ENCODE measurements around the gene SAMSN1. TPM values are rescaled to one million over a fixed set of nuclear protein-coding genes. Genes with fewer than 3 reads are reported as not detected.

SAMSN1 gene
- total RNA-seq, 1 experiment from 2014 or later = 0.44 TPM

- Histone ChIP-seq H3K4me3 (ENCODE audit: low read depth in 2 of 2, low read length in 2 of 2) (no peak overlapping the region), H3K27me3 (ENCODE audit: control insufficient read depth, insufficient read depth, low read length) (no peaks in the 10 kb centered on the region), H3K9me3 (ENCODE audit: control insufficient read depth, insufficient read depth, low read depth, low read length) (no peaks in the 10 kb centered on the region), H3K36me3 (ENCODE audit: control insufficient read depth, insufficient read depth, low read length) (no peaks in the 10 kb centered on the region), H3K4me1 (ENCODE audit: control insufficient read depth, insufficient read depth, low read length) (no peaks in the 10 kb centered on the region), H3K27ac (ENCODE audit: low read length) (no peak overlapping the region)
- no TSS peak for BruUV-seq (replicated peaks)
- CTCF ChIA-PET = no interaction called here
- ATAC-seq = no peak
- in situ Hi-C loops (cut with HindIII; ENCODE audit: low pct_unique_long_range_greater_than_20kb, low sequenced_read_pairs) = no loop called here
- TF ChIP-seq CTCF (IDR thresholded peaks at IDR 0.05) (no peak), POLR2AphosphoS5 (IDR thresholded peaks at IDR 0.05; ENCODE audit: low read depth, low read length) (no peak), TCF7L2 (IDR thresholded peaks at IDR 0.05; ENCODE audit: low read depth, low read length) (no peak), SIN3A (IDR thresholded peaks at IDR 0.05; ENCODE audit: borderline replicate concordance, insufficient read depth, low read depth, low read length) (no peak)
- TF ChIP-seq, protein P1, sequence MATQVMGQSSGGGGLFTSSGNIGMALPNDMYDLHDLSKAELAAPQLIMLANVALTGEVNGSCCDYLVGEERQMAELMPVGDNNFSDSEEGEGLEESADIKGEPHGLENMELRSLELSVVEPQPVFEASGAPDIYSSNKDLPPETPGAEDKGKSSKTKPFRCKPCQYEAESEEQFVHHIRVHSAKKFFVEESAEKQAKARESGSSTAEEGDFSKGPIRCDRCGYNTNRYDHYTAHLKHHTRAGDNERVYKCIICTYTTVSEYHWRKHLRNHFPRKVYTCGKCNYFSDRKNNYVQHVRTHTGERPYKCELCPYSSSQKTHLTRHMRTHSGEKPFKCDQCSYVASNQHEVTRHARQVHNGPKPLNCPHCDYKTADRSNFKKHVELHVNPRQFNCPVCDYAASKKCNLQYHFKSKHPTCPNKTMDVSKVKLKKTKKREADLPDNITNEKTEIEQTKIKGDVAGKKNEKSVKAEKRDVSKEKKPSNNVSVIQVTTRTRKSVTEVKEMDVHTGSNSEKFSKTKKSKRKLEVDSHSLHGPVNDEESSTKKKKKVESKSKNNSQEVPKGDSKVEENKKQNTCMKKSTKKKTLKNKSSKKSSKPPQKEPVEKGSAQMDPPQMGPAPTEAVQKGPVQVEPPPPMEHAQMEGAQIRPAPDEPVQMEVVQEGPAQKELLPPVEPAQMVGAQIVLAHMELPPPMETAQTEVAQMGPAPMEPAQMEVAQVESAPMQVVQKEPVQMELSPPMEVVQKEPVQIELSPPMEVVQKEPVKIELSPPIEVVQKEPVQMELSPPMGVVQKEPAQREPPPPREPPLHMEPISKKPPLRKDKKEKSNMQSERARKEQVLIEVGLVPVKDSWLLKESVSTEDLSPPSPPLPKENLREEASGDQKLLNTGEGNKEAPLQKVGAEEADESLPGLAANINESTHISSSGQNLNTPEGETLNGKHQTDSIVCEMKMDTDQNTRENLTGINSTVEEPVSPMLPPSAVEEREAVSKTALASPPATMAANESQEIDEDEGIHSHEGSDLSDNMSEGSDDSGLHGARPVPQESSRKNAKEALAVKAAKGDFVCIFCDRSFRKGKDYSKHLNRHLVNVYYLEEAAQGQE (IDR thresholded peaks at IDR 0.05; ENCODE audit: insufficient read depth in 1 of 2, low read depth in 2 of 2, low read length in 1 of 2) = no peak
- POLR2A ChIA-PET = no interaction called here
- intact Hi-C loops (cut with micrococcal nuclease; ENCODE audit: unreplicated experiment) = no loop called here
- DNase-seq (ENCODE audit: low read depth, low spot score) = no peak
Measured at GRCh38 chr21:14487490-14488432, 58.4 kb downstream of the SAMSN1 start.

DNA sequence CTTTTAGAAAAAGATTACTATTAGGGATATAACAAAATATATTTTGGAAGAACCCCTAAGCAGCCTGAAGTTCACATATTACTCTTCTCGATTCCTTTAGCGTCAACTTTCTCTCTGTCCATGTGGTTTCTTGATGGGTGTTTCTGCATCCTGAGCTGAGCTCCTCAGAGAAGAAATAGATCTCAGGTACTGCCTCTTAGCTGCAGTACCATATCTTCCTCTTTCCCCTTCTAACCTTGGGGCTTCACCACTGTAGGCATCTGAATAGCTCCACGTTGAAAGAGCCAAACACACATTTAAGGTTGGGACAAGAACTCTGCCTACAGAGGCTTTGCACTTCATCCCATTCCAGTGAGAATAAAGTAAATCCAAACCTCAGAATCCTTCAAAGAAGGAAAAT is 59.2 kb downstream of the SAMSN1 start:
- Histone ChIP-seq H3K36me3 (ENCODE audit: control insufficient read depth, insufficient read depth, low read length) (no peaks in the 10 kb centered on the region), H3K9me3 (ENCODE audit: control insufficient read depth, insufficient read depth, low read depth, low read length) (no peaks in the 10 kb centered on the region), H3K27me3 (ENCODE audit: control insufficient read depth, insufficient read depth, low read length) (no peaks in the 10 kb centered on the region), H3K4me3 (ENCODE audit: low read depth in 2 of 2, low read length in 2 of 2) (no peak overlapping the region), H3K27ac (ENCODE audit: low read length) (no peak overlapping the region), H3K4me1 (ENCODE audit: control insufficient read depth, insufficient read depth, low read length) (no peaks in the 10 kb centered on the region)
- ATAC-seq (no peak), DNase-seq (ENCODE audit: low read depth, low spot score) (no peak)
- in situ Hi-C loops (cut with HindIII; ENCODE audit: low pct_unique_long_range_greater_than_20kb, low sequenced_read_pairs) (no loop called here), intact Hi-C loops (cut with micrococcal nuclease; ENCODE audit: unreplicated experiment) (no loop called here)
- no TSS peak for BruUV-seq (replicated peaks)
- CTCF ChIA-PET = no interaction called here
- POLR2A ChIA-PET = no interaction called here
- TF ChIP-seq TCF7L2 (IDR thresholded peaks at IDR 0.05; ENCODE audit: low read depth, low read length) (no peak), SIN3A (IDR thresholded peaks at IDR 0.05; ENCODE audit: borderline replicate concordance, insufficient read depth, low read depth, low read length) (no peak), CTCF (IDR thresholded peaks at IDR 0.05) (no peak), POLR2AphosphoS5 (IDR thresholded peaks at IDR 0.05; ENCODE audit: low read depth, low read length) (no peak)
- TF ChIP-seq, protein P1 (IDR thresholded peaks at IDR 0.05; ENCODE audit: insufficient read depth in 1 of 2, low read depth in 2 of 2, low read length in 1 of 2) = no peak

Measured in Panc1 (cell line).